K562 (cell line): ENCODE measurements around the gene EIF2S2. TPM values are rescaled to one million over a fixed set of nuclear protein-coding genes. Genes with fewer than 3 reads are reported as not detected.
A peak's percentile ranks its signal among the peaks of the same experiment; 100 is the strongest.

Source experiments
- ATAC-seq: fragments of 200-7000 bp; cut with Tn5 transposase; 3 replicates; pipeline ENCODE4 v1.9.1; 2020; ENCODE audit warnings: moderate library complexity
- BruUV-seq: library from RNA; stranded (reverse); fragments of 400-500 nt; replicated peaks from 2 replicates; lab custom pipeline; 2021; lab: Mats Ljungman, UMichigan
- CTCF ChIA-PET: fragments of 300-600 bp; formaldehyde crosslinking; extraction: SDS; loops from one replicate; lab custom pipeline; 2021; ENCODE audit warnings: low intra/inter-chr PET ratio; lab: Yijun Ruan, JAX
- POLR2A ChIA-PET: fragments of 300-600, 350-650 bp; sonication (Branson Sonifier 250); formaldehyde crosslinking; extraction: SDS; loops from one replicate; lab custom pipeline; 2021; ENCODE audit warnings: antibody characterized with exemption, inconsistent platforms; lab: Yijun Ruan, JAX
- DNase-seq, 4 experiments: peaks; one replicate each; pipeline versions ENCODE4 v3.0.0 to v3.0.0-alpha.2; 2011 to 2018; ENCODE audit warnings: low spot score in 3 of 4, mixed read lengths in 3 of 4; ENCODE audit errors: extremely low read depth in 1 of 4
- FAIRE-seq: peaks from 2 replicates; lab custom pipeline; 2011; peaks lifted over from hg19 to GRCh38; lab: Jason Lieb, UNC
- H2AFZ ChIP-seq: 2 replicates; pipeline ENCODE4 v1.6.0; 2011; ENCODE audit warnings: low read depth, low read length, control low read depth, inconsistent platforms
- H3K27ac ChIP-seq: fragments of 200-600 bp; 3 replicates; pipeline ENCODE4 v1.8.0; 2011; ENCODE audit warnings: low read depth, mild to moderate bottlenecking, control low read depth, inconsistent platforms, low read length, moderate library complexity, mixed read lengths; ENCODE audit errors: extremely low read depth
- H3K27me3 ChIP-seq, 2 experiments: fragments of 300-600 bp in 1 of 2; 2 replicates in 1 of 2; 3 replicates in 1 of 2; pipeline versions ENCODE4 v1.6.0 to v1.8.0; 2011; ENCODE audit warnings: inconsistent platforms in 2 of 2, low read length in 2 of 2, mild to moderate bottlenecking in 1 of 2, mixed read lengths in 1 of 2, moderate library complexity in 1 of 2; ENCODE audit not compliant: control insufficient read depth in 2 of 2, insufficient read depth in 2 of 2
- H3K36me3 ChIP-seq: fragments of 300-600 bp; 3 replicates; pipeline ENCODE4 v1.8.0; 2011; ENCODE audit warnings: mild to moderate bottlenecking, low read length, inconsistent platforms; ENCODE audit not compliant: control insufficient read depth, insufficient read depth
- H3K4me1 ChIP-seq, 2 experiments: fragments of 200-600 bp in 1 of 2; replicated peaks in 1 of 2; 2 replicates in 1 of 2; 3 replicates in 1 of 2; pipeline versions ENCODE4 v1.5.1 to v1.8.0; 2011; ENCODE audit warnings: inconsistent platforms in 2 of 2, low read length in 2 of 2, mild to moderate bottlenecking in 1 of 2, mixed read lengths in 1 of 2, moderate library complexity in 1 of 2; ENCODE audit not compliant: control insufficient read depth in 2 of 2, insufficient read depth in 2 of 2
- H3K4me2 ChIP-seq: 2 replicates; pipeline ENCODE4 v1.6.1; 2011; ENCODE audit warnings: low read length, control low read depth, inconsistent platforms, mixed read lengths; ENCODE audit not compliant: insufficient read depth
- H3K4me3 ChIP-seq: fragments of 200-600 bp; sonication (generic), shearing (Covaris generic); 2 replicates; pipeline ENCODE4 v1.5.1; 2016; ENCODE audit warnings: control low read depth, inconsistent platforms
- H3K79me2 ChIP-seq: fragments of 200-600 bp; 3 replicates; pipeline ENCODE4 v1.8.0; 2011; ENCODE audit warnings: low read length, inconsistent platforms; ENCODE audit not compliant: control insufficient read depth, insufficient read depth
- H3K9ac ChIP-seq, 2 experiments: 2 replicates each; pipeline versions ENCODE4 v1.6.0 to v1.6.1; 2011; ENCODE audit warnings: low read depth in 2 of 2, low read length in 2 of 2, control low read depth in 1 of 2, inconsistent platforms in 1 of 2, mild to moderate bottlenecking in 1 of 2, mixed read lengths in 1 of 2; ENCODE audit not compliant: insufficient read depth in 1 of 2
- H3K9me1 ChIP-seq: one replicate; pipeline ENCODE4 v1.6.0; 2011; ENCODE audit warnings: inconsistent platforms, mild to moderate bottlenecking, low read length, moderate library complexity; ENCODE audit not compliant: control insufficient read depth, insufficient read depth
- H3K9me3 ChIP-seq: replicated peaks from 2 replicates; pipeline ENCODE4 v1.5.1; 2011; ENCODE audit warnings: low read depth, low read length, inconsistent platforms; ENCODE audit not compliant: control insufficient read depth, insufficient read depth
- H4K20me1 ChIP-seq: replicated peaks from 2 replicates; pipeline ENCODE4 v1.6.1; 2011; ENCODE audit warnings: low read length, inconsistent platforms, mixed read lengths; ENCODE audit not compliant: control insufficient read depth, insufficient read depth
- CREB1 ChIP-seq, 2 experiments: sonication (generic) in 1 of 2; formaldehyde crosslinking in 1 of 2; IDR thresholded peaks; 2 replicates each; pipeline versions ENCODE4 v1.6.1 to v1.8.0; 2012 to 2022; ENCODE audit warnings: inconsistent platforms in 1 of 2, mild to moderate bottlenecking in 1 of 2, missing genetic modification reagents in 1 of 2, moderate library complexity in 1 of 2
- DACH1 ChIP-seq: fragments of 450-650 bp; IDR thresholded peaks from 2 replicates; pipeline ENCODE4 v1.6.1; 2018; ENCODE audit not compliant: partially characterized antibody
- FOSL1 ChIP-seq: fragments of 200-800 bp; sonication (Bioruptor generic); conservative IDR thresholded peaks from 2 replicates; pipeline ENCODE4 v1.6.1; 2016; ENCODE audit warnings: missing genetic modification characterization, missing compliant biosample characterization
- HMG20A ChIP-seq: fragments of 450-650 bp; formaldehyde crosslinking; conservative IDR thresholded peaks from 2 replicates; pipeline ENCODE4 v1.4.0; 2020; ENCODE audit warnings: mild to moderate bottlenecking, mixed read lengths
- HNRNPL ChIP-seq: fragments of 200-400 bp; formaldehyde crosslinking; IDR thresholded peaks from 2 replicates; pipeline ENCODE4 v1.6.1; 2017; ENCODE audit warnings: low read depth, mild to moderate bottlenecking, low read length
- MITF ChIP-seq: IDR thresholded peaks from 2 replicates; pipeline ENCODE4 v1.6.1; 2014; ENCODE audit warnings: antibody characterized with exemption
- MLLT1 ChIP-seq, 2 experiments: fragments of 450-650 bp; IDR thresholded peaks; 2 replicates each; pipeline ENCODE4 v1.6.1; 2016
- POLR2A ChIP-seq: fragments of 450-650 bp; conservative IDR thresholded peaks from 2 replicates; pipeline ENCODE4 v1.6.1; 2016
- POLR2AphosphoS2 ChIP-seq: IDR thresholded peaks from 2 replicates; pipeline ENCODE4 v1.6.1; 2012; ENCODE audit warnings: low read length, improper control_type of control experiment
- POLR2B ChIP-seq: fragments of 450-650 bp; IDR thresholded peaks from 2 replicates; pipeline ENCODE4 v1.6.1; 2018; ENCODE audit warnings: low read depth; ENCODE audit not compliant: partially characterized antibody
- PRMT5 ChIP-seq: sonication (generic); formaldehyde crosslinking; IDR thresholded peaks from 2 replicates; pipeline ENCODE4 v1.5.0; 2020; ENCODE audit warnings: missing genetic modification reagents
- SETDB1 ChIP-seq: IDR thresholded peaks from one replicate; pipeline ENCODE4 v1.6.1; 2012; ENCODE audit warnings: low read length, control low read depth, inconsistent platforms
- SLC30A9 ChIP-seq: fragments of 250-450 bp; sonication (Bioruptor Pico); IDR thresholded peaks from 2 replicates; pipeline ENCODE4 v1.8.0; 2022; ENCODE audit warnings: mild to moderate bottlenecking, moderate library complexity
- SMAD4 ChIP-seq: fragments of 250-450 bp; sonication (Bioruptor Pico); conservative IDR thresholded peaks from 2 replicates; pipeline ENCODE4 v1.8.0; 2021; ENCODE audit warnings: inconsistent platforms, mild to moderate bottlenecking, moderate library complexity
- SUPT5H ChIP-seq: fragments of 450-650 bp; IDR thresholded peaks from 2 replicates; pipeline ENCODE4 v1.6.1; 2016
- TEAD4 ChIP-seq, 2 experiments: sonication (generic) in 1 of 2; formaldehyde crosslinking in 1 of 2; IDR thresholded peaks; 2 replicates each; pipeline versions ENCODE4 v1.6.1 to v1.8.0; 2012 to 2022; ENCODE audit warnings: borderline replicate concordance in 1 of 2, inconsistent platforms in 1 of 2, low read length in 1 of 2, mild to moderate bottlenecking in 1 of 2, missing genetic modification reagents in 1 of 2
- THRAP3 ChIP-seq: fragments of 450-650 bp; IDR thresholded peaks from 2 replicates; pipeline ENCODE4 v1.6.1; 2016; ENCODE audit warnings: mild to moderate bottlenecking, inconsistent platforms, borderline replicate concordance
- ZNF121 ChIP-seq: sonication (generic); formaldehyde crosslinking; conservative IDR thresholded peaks from 2 replicates; pipeline ENCODE4 v1.8.0; 2022; ENCODE audit warnings: missing genetic modification reagents
- ZNF551 ChIP-seq: fragments of 250-450 bp; sonication (Bioruptor Pico); IDR thresholded peaks from 2 replicates; pipeline ENCODE4 v1.5.0; 2021; ENCODE audit warnings: mild to moderate bottlenecking, moderate library complexity
- ZNF655 ChIP-seq: fragments of 250-450 bp; sonication (Bioruptor Pico); IDR thresholded peaks from 2 replicates; pipeline ENCODE4 v1.5.0; 2021
- WGBS: fragments of 100-300 bp; shearing (Covaris generic); methylation state at CpG from one replicate; pipeline ENCODE4 v1.1.6; 2016; ENCODE audit warnings: low coverage, mixed read lengths; ENCODE audit not compliant: insufficient coverage; ENCODE audit errors: missing lambda C conversion rate; 5-methylcytosine and 5-hydroxymethylcytosine counted together
- in situ Hi-C: fragments of 300-500 bp; cut with MboI; formaldehyde crosslinking; loops from 4 replicates; pipeline ENCODE4 v1.15.0; 2018; ENCODE audit warnings: inconsistent platforms, mixed read lengths
- intact Hi-C: fragments of 100-400 bp; cut with micrococcal nuclease; formaldehyde crosslinking; loops from 2 replicates; pipeline ENCODE4 v1.14.2; 2022
- polyA plus RNA-seq, 8 experiments: library from polyadenylated mRNA; depleted of rRNA in 4 of 8; stranded (reverse) in 5 of 8; unstranded in 3 of 8; fragments of >200 nt; fragmentation: Nextera tagmentation in 2 of 8; fragmentation: Illumina TruSeq in 1 of 8; extraction: Ambion mirVana in 2 of 8; extraction: Trizol in 1 of 8; gene quantifications; 2 replicates each; pipeline versions ENCODE4 v1.2.1 to v1.2.3, GENCODE V29; 2011 to 2014; ENCODE audit warnings: inconsistent platforms in 1 of 8, missing spikeins in 1 of 8
- total RNA-seq, 7 experiments: library from RNA; depleted of rRNA in 6 of 7; stranded (reverse); fragments of >200 nt in 6 of 7; fragmentation: Illumina TruSeq in 2 of 7; extraction: Trizol in 2 of 7; gene quantifications; 2 replicates each; pipeline versions ENCODE4 v1.2.1 to v1.2.3, GENCODE V29; 2011 to 2021; ENCODE audit warnings: low replicate concordance in 1 of 7

Gene EIF2S2
- total and polyA plus RNA-seq, 9 of the 15 experiments (the other 6 are each of a cell fraction or from before 2014, with no cell fraction given), result 79.7 to 220 (median 154) TPM

GRCh38 chr20:34108616-34109174, 3.3 kb downstream of the EIF2S2 start:
- BruUV-seq, result no TSS peak
- no peak overlapping the region for H3K4me3 ChIP-seq
- peak overlapping the region; percentile 9; the same call in 1 of the 2 replicates for H3K4me2 ChIP-seq
- no peaks in the 10 kb centered on the region for H3K27me3 ChIP-seq
- DNase-seq (no peak), FAIRE-seq (no peak), ATAC-seq (no peak)
- H3K4me1 ChIP-seq, result peaks cover 18% of the 10 kb centered on the region in 2 experiments; a peak in 4 of 5 replicates
- ChIA-PET POLR2A (interaction anchor here (0.8 to 2.7 kb wide), 11 partner anchors 9 to 82 kb away, joined by 3 to 24 read pairs (median 4); no protein-coding TSS in a partner anchor), CTCF (no interaction called here)
- peaks cover 5% of the 10 kb centered on the region for H3K9me1 ChIP-seq
- H3K79me2 ChIP-seq, result peaks cover 84% of the 10 kb centered on the region
- intact Hi-C loops (no loop called here), in situ Hi-C loops (no loop called here)
- H3K9me3 ChIP-seq, result no peaks in the 10 kb centered on the region
- H4K20me1 ChIP-seq, result peaks cover 51% of the 10 kb centered on the region
- WGBS, result 69% methylated on average over 4 of the region's 4 CpGs
- no peak overlapping the region for H3K27ac ChIP-seq
- no peak overlapping the region for H2AFZ ChIP-seq
- peaks cover 74% of the 10 kb centered on the region for H3K36me3 ChIP-seq
- TF ChIP-seq MITF (no peak), THRAP3 (no peak), HMG20A (CRISPR knock-in tag) (no peak), SETDB1 (no peak), ZNF655 (no peak), ZNF121 (CRISPR knock-in tag) (peak; percentile 18; the same call in 1 of the 2 replicates), PRMT5 (CRISPR knock-in tag) (no peak), DACH1 (no peak), TEAD4 (IDR thresholded peaks at IDR 0.05; ENCODE audit: low read length) (no peak), TEAD4 (CRISPR knock-in tag; IDR thresholded peaks at IDR 0.05; ENCODE audit: borderline replicate concordance) (no peak), CREB1 (IDR thresholded peaks at IDR 0.05) (no peak), CREB1 (CRISPR knock-in tag; IDR thresholded peaks at IDR 0.05) (no peak), SUPT5H (peak; percentile 6; the same call in 1 of the 2 replicates), ZNF551 (CRISPR knock-in tag) (0 out of 2 replicates have a peak, but pooled peaks have one; percentile 31), MLLT1 (IDR thresholded peaks at IDR 0.05) (no peak), HNRNPL (no peak), POLR2AphosphoS2 (0 out of 2 replicates have a peak, but pooled peaks have one; percentile 17), POLR2B (peak; percentile 13), POLR2A (peak; percentile 40; the same call in 1 of the 2 replicates), FOSL1 (tag) (no peak), SLC30A9 (CRISPR knock-in tag) (no peak), SMAD4 (CRISPR knock-in tag) (no peak)
- peak overlapping the region in 1 of 2 experiments; percentile 12; a peak in 1 of 4 replicates for H3K9ac ChIP-seq
